ENCODE results near the gene NPR1.

GRCh38 chr1:153688736-153689328, 10.3 kb downstream of the NPR1 start:
- TF ChIP-seq CTCF (tag by site-specific recombination; IDR thresholded peaks at IDR 0.05): no peak
- TF ChIP-seq ZNF239 (tag by site-specific recombination; IDR thresholded peaks at IDR 0.05): no peak
- TF ChIP-seq ZNF302 (tag by site-specific recombination; IDR thresholded peaks at IDR 0.05; ENCODE audit: low read depth): no peak
- no peak for TF ChIP-seq ZNF274 (IDR thresholded peaks at IDR 0.05; ENCODE audit: low read length)
- no peak for TF ChIP-seq ZNF274 (tag by site-specific recombination; IDR thresholded peaks at IDR 0.05; ENCODE audit: borderline replicate concordance)
- TF ChIP-seq ZNF341 (tag by site-specific recombination; IDR thresholded peaks at IDR 0.05; ENCODE audit: low read depth): peak; percentile 76
- TF ChIP-seq ZNF626 (tag by site-specific recombination; IDR thresholded peaks at IDR 0.05): no peak
- TF ChIP-seq ZNF121 (tag by site-specific recombination; IDR thresholded peaks at IDR 0.05): no peak

Measured in HEK293 (cell line).